GM12878 (cell line): ENCODE data around the gene ARL9.

ENCODE experiments used
- CHD1 ChIP-seq: IDR thresholded peaks from 2 replicates; pipeline ENCODE4 v1.6.1; 2012; ENCODE audit warnings: low read depth, low read length, improper control_type of control experiment
- CTCF ChIP-seq, 3 experiments: IDR thresholded peaks in 2 of 3; conservative IDR thresholded peaks in 1 of 3; 2 replicates each; pipeline ENCODE4 v1.5.1; 2011; ENCODE audit warnings: low read depth in 3 of 3, low read length in 3 of 3, mild to moderate bottlenecking in 3 of 3, control low read depth in 2 of 3, moderate library complexity in 2 of 3, inconsistent platforms in 1 of 3, mixed read lengths in 1 of 3; ENCODE audit not compliant: control insufficient read depth in 2 of 3, insufficient read depth in 1 of 3; ENCODE audit errors: extremely low read depth in 1 of 3
- EZH2 ChIP-seq: IDR thresholded peaks from 2 replicates; pipeline ENCODE4 v1.6.1; 2012; ENCODE audit warnings: low read depth, mild to moderate bottlenecking, control low read depth, inconsistent platforms, low read length, borderline replicate concordance; ENCODE audit not compliant: control insufficient read depth
- IRF3 ChIP-seq: fragments of 450-650 bp; IDR thresholded peaks from 2 replicates; pipeline ENCODE4 v1.6.1; 2014; ENCODE audit warnings: mild to moderate bottlenecking
- SIX5 ChIP-seq: IDR thresholded peaks from 2 replicates; pipeline ENCODE4 v1.6.1; 2011; ENCODE audit warnings: mild to moderate bottlenecking, low read depth, low read length, moderate library complexity; ENCODE audit not compliant: severe bottlenecking
- SRF ChIP-seq, 2 experiments: IDR thresholded peaks; 2 replicates each; pipeline ENCODE4 v1.6.1; 2011; ENCODE audit warnings: low read depth in 2 of 2, low read length in 2 of 2, mild to moderate bottlenecking in 1 of 2, moderate library complexity in 1 of 2
- ZNF622 ChIP-seq: fragments of 450-650 bp; IDR thresholded peaks from 2 replicates; pipeline ENCODE4 v1.6.1; 2017; ENCODE audit warnings: mild to moderate bottlenecking, inconsistent platforms

GRCh38 chr4:56475917-56476316 lies 29.7 kb upstream of the ARL9 start:
- TF ChIP-seq CTCF (IDR thresholded peaks at IDR 0.05 in 2 of 3, conservative IDR thresholded peaks at IDR 0.05 in 1 of 3; ENCODE audit: control insufficient read depth in 2 of 3, extremely low read depth in 1 of 3, insufficient read depth in 1 of 3, low read depth in 3 of 3, low read length in 3 of 3): no peak
- no peak for TF ChIP-seq SIX5
- no peak for TF ChIP-seq ZNF622
- TF ChIP-seq EZH2: no peak
- no peak for TF ChIP-seq CHD1
- no peak for TF ChIP-seq SRF (IDR thresholded peaks at IDR 0.05; ENCODE audit: low read depth in 2 of 2, low read length in 2 of 2)
- TF ChIP-seq IRF3: no peak
